ENCODE measurements around the gene TMX3.

DNA sequence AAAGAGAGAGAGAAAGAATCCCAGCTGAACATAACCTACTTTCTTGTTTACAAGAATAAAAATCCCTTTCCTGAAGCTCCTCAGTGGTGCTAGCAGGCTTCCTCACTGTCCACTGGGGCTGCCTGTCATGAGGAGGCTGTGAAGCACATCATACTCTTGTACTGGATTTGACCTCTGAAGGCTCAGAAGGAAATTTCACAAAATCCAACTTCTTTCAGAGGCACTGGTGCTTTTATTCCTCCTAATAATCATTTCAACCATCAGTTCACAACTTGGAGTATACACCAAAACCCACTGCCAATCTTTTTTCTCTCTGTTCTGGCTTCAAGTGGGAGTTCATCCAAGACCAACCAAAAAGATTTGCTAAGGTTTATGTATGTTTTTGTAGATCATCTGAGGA lies 48.5 kb downstream of the TMX3 start:
- TF ChIP-seq, protein P1, sequence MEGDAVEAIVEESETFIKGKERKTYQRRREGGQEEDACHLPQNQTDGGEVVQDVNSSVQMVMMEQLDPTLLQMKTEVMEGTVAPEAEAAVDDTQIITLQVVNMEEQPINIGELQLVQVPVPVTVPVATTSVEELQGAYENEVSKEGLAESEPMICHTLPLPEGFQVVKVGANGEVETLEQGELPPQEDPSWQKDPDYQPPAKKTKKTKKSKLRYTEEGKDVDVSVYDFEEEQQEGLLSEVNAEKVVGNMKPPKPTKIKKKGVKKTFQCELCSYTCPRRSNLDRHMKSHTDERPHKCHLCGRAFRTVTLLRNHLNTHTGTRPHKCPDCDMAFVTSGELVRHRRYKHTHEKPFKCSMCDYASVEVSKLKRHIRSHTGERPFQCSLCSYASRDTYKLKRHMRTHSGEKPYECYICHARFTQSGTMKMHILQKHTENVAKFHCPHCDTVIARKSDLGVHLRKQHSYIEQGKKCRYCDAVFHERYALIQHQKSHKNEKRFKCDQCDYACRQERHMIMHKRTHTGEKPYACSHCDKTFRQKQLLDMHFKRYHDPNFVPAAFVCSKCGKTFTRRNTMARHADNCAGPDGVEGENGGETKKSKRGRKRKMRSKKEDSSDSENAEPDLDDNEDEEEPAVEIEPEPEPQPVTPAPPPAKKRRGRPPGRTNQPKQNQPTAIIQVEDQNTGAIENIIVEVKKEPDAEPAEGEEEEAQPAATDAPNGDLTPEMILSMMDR (IDR thresholded peaks at IDR 0.05): no peak
- TF ChIP-seq EZH2 (IDR thresholded peaks at IDR 0.05; ENCODE audit: borderline replicate concordance, insufficient read depth, low read depth, low read length, poor library complexity, severe bottlenecking): no peak

All from B cell (primary cell).